MM.1S (cell line): ENCODE measurements around the gene WFDC1.

ENCODE experiments used
- DNase-seq: peaks from one replicate; pipeline ENCODE4 v3.0.0-alpha.2; 2015
- H2AFZ ChIP-seq: fragments of 300-600 bp; sonication (generic); 2 replicates; pipeline ENCODE4 v1.6.0; 2016; ENCODE audit warnings: antibody characterized with exemption, low read length
- H3F3A ChIP-seq: fragments of 300-600 bp; sonication (generic); 2 replicates; pipeline ENCODE4 v1.6.1; 2016; ENCODE audit warnings: mild to moderate bottlenecking, antibody characterized with exemption, low read length, moderate library complexity, mixed read lengths; ENCODE audit not compliant: insufficient read depth
- H3K27ac ChIP-seq: fragments of 300-600 bp; sonication (generic); 2 replicates; pipeline ENCODE4 v1.5.1; 2016; ENCODE audit warnings: mild to moderate bottlenecking, low read length
- H3K27me3 ChIP-seq: fragments of 300-600 bp; sonication (generic); replicated peaks from 2 replicates; pipeline ENCODE4 v1.6.0; 2016; ENCODE audit warnings: low read length; ENCODE audit not compliant: insufficient read depth
- H3K36me3 ChIP-seq: fragments of 300-600 bp; sonication (generic); replicated peaks from 2 replicates; pipeline ENCODE4 v1.6.1; 2016; ENCODE audit warnings: mild to moderate bottlenecking, low read length, mixed read lengths; ENCODE audit not compliant: insufficient read depth
- H3K4me1 ChIP-seq: fragments of 300-600 bp; sonication (generic); 2 replicates; pipeline ENCODE4 v1.6.1; 2016; ENCODE audit warnings: low read length, mixed read lengths
- H3K4me2 ChIP-seq: fragments of 300-600 bp; sonication (generic); 2 replicates; pipeline ENCODE4 v1.6.0; 2016; ENCODE audit warnings: low read depth, low read length
- H3K4me3 ChIP-seq: fragments of 300-600 bp; sonication (generic); 2 replicates; pipeline ENCODE4 v1.5.1; 2016; ENCODE audit warnings: low read length, mixed read lengths
- H3K79me2 ChIP-seq: fragments of 300-600 bp; sonication (generic); 2 replicates; pipeline ENCODE4 v1.6.1; 2016; ENCODE audit warnings: mixed run types, low read length, mixed read lengths
- H3K9ac ChIP-seq: fragments of 300-600 bp; sonication (generic); 2 replicates; pipeline ENCODE4 v1.6.1; 2016; ENCODE audit warnings: low read length, mixed read lengths
- H3K9me2 ChIP-seq: fragments of 300-600 bp; sonication (generic); replicated peaks from 2 replicates; pipeline ENCODE4 v1.6.1; 2016; ENCODE audit warnings: mild to moderate bottlenecking, low read length, mixed read lengths; ENCODE audit not compliant: insufficient read depth
- H3K9me3 ChIP-seq: fragments of 300-600 bp; sonication (generic); replicated peaks from 2 replicates; pipeline ENCODE4 v1.6.1; 2016; ENCODE audit warnings: mild to moderate bottlenecking, low read length, mixed read lengths; ENCODE audit not compliant: insufficient read depth
- H4K20me1 ChIP-seq: fragments of 300-600 bp; sonication (generic); 2 replicates; pipeline ENCODE4 v1.6.1; 2016; ENCODE audit warnings: mild to moderate bottlenecking, low read length, moderate library complexity, mixed read lengths; ENCODE audit not compliant: insufficient read depth
- CTCF ChIP-seq: fragments of 300-600 bp; sonication (generic); IDR thresholded peaks from 2 replicates; pipeline ENCODE4 v1.5.1; 2016; ENCODE audit warnings: antibody characterized with exemption, low read length, mixed read lengths
- EZH2 ChIP-seq: fragments of 300-600 bp; sonication (generic); optimal IDR thresholded peaks from 2 replicates; pipeline ENCODE3; 2017; ENCODE audit warnings: low read depth, mild to moderate bottlenecking, antibody characterized with exemption, low read length, mixed read lengths
- EZH2phosphoT487 ChIP-seq: fragments of 300-600 bp; sonication (generic); IDR thresholded peaks from 2 replicates; pipeline ENCODE4 v1.6.1; 2018; ENCODE audit warnings: antibody characterized with exemption, low read length

The WFDC1 gene

DNA sequence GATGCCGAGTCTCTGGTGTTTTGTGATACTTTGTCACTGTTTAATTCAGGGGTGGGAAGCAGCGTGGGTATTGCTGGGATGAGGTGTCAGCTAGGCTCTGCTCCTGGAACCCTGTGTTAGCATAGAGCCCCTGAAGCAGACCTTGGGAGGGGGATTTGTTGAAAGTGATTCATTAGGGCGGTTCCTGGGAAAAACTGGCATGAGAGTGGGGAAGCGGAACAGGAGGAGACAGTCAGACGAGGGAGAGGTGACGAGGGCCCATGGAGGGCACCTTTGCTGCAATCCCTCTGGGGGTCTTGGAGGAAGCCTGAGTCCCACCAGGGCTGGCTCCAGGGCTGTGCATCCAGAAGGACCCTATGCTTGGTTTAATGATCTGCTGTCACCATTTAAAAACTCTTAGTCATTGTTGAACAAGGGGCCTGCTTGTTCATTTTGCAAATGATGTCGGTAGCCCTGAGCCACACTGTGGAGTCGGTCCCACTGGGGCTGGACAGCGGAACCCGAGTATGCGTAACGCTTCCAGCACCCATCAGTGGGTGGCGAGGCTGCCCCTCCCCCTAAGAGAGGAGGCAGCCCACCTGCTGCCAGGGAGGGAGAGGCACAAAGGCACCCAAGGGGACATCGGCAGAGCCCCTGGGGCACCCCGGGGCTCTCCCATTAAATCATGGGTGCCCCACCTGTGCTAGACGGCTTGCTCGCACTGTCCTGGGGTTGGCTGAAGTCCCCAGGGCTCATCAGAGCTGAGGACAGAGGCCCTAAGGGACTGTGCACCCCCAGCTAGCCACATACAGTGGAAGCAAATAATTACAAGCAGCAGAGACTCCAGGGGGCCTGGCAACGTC, 35.4 kb downstream of the WFDC1 start:
- H3K4me3 ChIP-seq: no peak overlapping the region
- no peak overlapping the region for H2AFZ ChIP-seq
- no peaks in the 10 kb centered on the region for H3F3A ChIP-seq
- no peaks in the 10 kb centered on the region for H3K79me2 ChIP-seq
- peaks cover 29% of the 10 kb centered on the region; the same call in 1 of the 2 replicates for H3K27me3 ChIP-seq
- H3K4me1 ChIP-seq: no peaks in the 10 kb centered on the region
- H3K9me3 ChIP-seq: no peaks in the 10 kb centered on the region
- H3K9me2 ChIP-seq: no peaks in the 10 kb centered on the region
- no peaks in the 10 kb centered on the region for H4K20me1 ChIP-seq
- H3K4me2 ChIP-seq: no peak overlapping the region
- H3K27ac ChIP-seq: no peak overlapping the region
- no peaks in the 10 kb centered on the region for H3K36me3 ChIP-seq
- no peak for DNase-seq
- no peak for TF ChIP-seq EZH2phosphoT487
- no peak for TF ChIP-seq CTCF
- no peak for TF ChIP-seq EZH2
- H3K9ac ChIP-seq: no peak overlapping the region

DNA sequence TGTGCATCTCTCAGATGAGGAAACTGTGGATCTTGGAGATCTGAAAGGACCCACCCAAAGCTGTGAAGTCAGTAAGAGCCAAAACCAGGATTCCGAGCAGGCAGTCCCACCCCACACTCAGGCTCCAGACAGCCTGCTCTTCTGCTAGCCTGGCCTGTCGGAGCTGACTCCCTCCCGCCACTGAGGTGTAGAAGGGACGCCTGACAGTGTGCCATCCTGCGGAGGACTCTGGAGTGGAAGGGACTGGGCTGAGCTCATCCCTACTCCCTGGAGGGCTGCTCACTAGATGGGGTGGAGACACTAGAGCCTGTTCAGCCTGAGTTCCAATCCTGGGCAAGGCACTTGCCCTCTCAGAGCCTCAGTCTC, 36.0 kb downstream of the WFDC1 start:
- H3K79me2 ChIP-seq: no peaks in the 10 kb centered on the region
- H3K4me2 ChIP-seq: no peak overlapping the region
- H3K9me3 ChIP-seq: no peaks in the 10 kb centered on the region
- H3K4me1 ChIP-seq: no peaks in the 10 kb centered on the region
- TF ChIP-seq CTCF (no peak), EZH2 (no peak), EZH2phosphoT487 (no peak)
- no peaks in the 10 kb centered on the region for H4K20me1 ChIP-seq
- no peak overlapping the region for H2AFZ ChIP-seq
- no peaks in the 10 kb centered on the region for H3K9me2 ChIP-seq
- peaks cover 29% of the 10 kb centered on the region; the same call in 1 of the 2 replicates for H3K27me3 ChIP-seq
- H3K36me3 ChIP-seq: no peaks in the 10 kb centered on the region
- H3K4me3 ChIP-seq: no peak overlapping the region
- no peak overlapping the region for H3K9ac ChIP-seq
- H3F3A ChIP-seq: no peaks in the 10 kb centered on the region
- no peak for DNase-seq
- H3K27ac ChIP-seq: no peak overlapping the region

GRCh38 chr16:84331998-84332780, 37.5 kb downstream of the WFDC1 start:
- Histone ChIP-seq H3F3A (no peaks in the 10 kb centered on the region), H3K36me3 (no peaks in the 10 kb centered on the region), H3K27ac (no peak overlapping the region), H2AFZ (no peak overlapping the region), H3K4me2 (no peak overlapping the region), H3K79me2 (no peaks in the 10 kb centered on the region), H3K9me3 (no peaks in the 10 kb centered on the region), H3K9me2 (no peaks in the 10 kb centered on the region), H3K27me3 (peaks cover 29% of the 10 kb centered on the region), H3K4me3 (no peak overlapping the region), H3K9ac (no peak overlapping the region), H3K4me1 (no peaks in the 10 kb centered on the region), H4K20me1 (no peaks in the 10 kb centered on the region)
- TF ChIP-seq EZH2 (no peak), EZH2phosphoT487 (no peak), CTCF (no peak)
- no peak for DNase-seq
